GM23338 (cell line): Measurements from ENCODE around the gene WNK1. TPM values are rescaled to one million over a fixed set of nuclear protein-coding genes. Genes with fewer than 3 reads are reported as not detected.

Experiments
- ATAC-seq: fragments of 200-7000 bp; cut with Tn5 transposase; 3 replicates; pipeline ENCODE4 v1.9.1; 2020
- DNase-seq: peaks from one replicate; pipeline ENCODE4 v3.0.0-alpha.2; 2015; ENCODE audit warnings: low spot score
- H2AFZ ChIP-seq: fragments of 200-600 bp; sonication (generic); 2 replicates; pipeline ENCODE4 v1.8.0; 2016; ENCODE audit warnings: antibody characterized with exemption, mild to moderate bottlenecking, moderate library complexity
- H3F3A ChIP-seq: fragments of 200-600 bp; sonication (generic); replicated peaks from 2 replicates; pipeline ENCODE4 v1.8.0; 2017; ENCODE audit warnings: antibody characterized with exemption, mixed run types, low read depth
- H3K27ac ChIP-seq: fragments of 200-600 bp; sonication (generic); 2 replicates; pipeline ENCODE4 v1.6.1; 2016; ENCODE audit warnings: low read depth
- H3K27me3 ChIP-seq: fragments of 200-600 bp; sonication (generic); 2 replicates; pipeline ENCODE4 v1.8.0; 2016; ENCODE audit warnings: mild to moderate bottlenecking, mixed run types, moderate library complexity; ENCODE audit not compliant: insufficient read depth
- H3K36me3 ChIP-seq: fragments of 200-600 bp; sonication (generic); 2 replicates; pipeline ENCODE4 v1.8.0; 2016; ENCODE audit warnings: mild to moderate bottlenecking; ENCODE audit not compliant: insufficient read depth
- H3K4me1 ChIP-seq: fragments of 200-600 bp; sonication (generic); 2 replicates; pipeline ENCODE4 v1.8.0; 2016; ENCODE audit warnings: mild to moderate bottlenecking, moderate library complexity; ENCODE audit not compliant: insufficient read depth
- H3K4me2 ChIP-seq: fragments of 200-600 bp; sonication (generic); 2 replicates; pipeline ENCODE4 v1.7.1; 2017; ENCODE audit warnings: mixed run types
- H3K4me3 ChIP-seq: fragments of 200-600 bp; sonication (generic); 2 replicates; pipeline ENCODE4 v1.6.1; 2016; ENCODE audit warnings: mixed run types
- H3K79me2 ChIP-seq: fragments of 200-600 bp; sonication (generic); replicated peaks from 2 replicates; pipeline ENCODE4 v1.8.0; 2017; ENCODE audit warnings: mild to moderate bottlenecking; ENCODE audit not compliant: insufficient read depth
- H3K9me2 ChIP-seq: fragments of 200-600 bp; sonication (generic); 2 replicates; pipeline ENCODE4 v1.8.0; 2017; ENCODE audit not compliant: insufficient read depth
- H4K20me1 ChIP-seq: fragments of 200-600 bp; sonication (generic); replicated peaks from 2 replicates; pipeline ENCODE4 v1.8.0; 2017; ENCODE audit warnings: mild to moderate bottlenecking; ENCODE audit not compliant: insufficient read depth
- H3K27ac Mint-ChIP-seq: 2 replicates; pipeline ENCODE4 v1.8.0; 2020; ENCODE audit warnings: inconsistent platforms, mild to moderate bottlenecking, moderate library complexity, mixed read lengths
- H3K27me3 Mint-ChIP-seq: 3 replicates; pipeline ENCODE4 v1.8.0; 2022; ENCODE audit warnings: low read depth, mild to moderate bottlenecking, moderate library complexity, mixed read lengths, inconsistent platforms; ENCODE audit not compliant: insufficient read depth, poor library complexity
- H3K36me3 Mint-ChIP-seq: 3 replicates; pipeline ENCODE4 v1.8.0; 2021; ENCODE audit warnings: low read depth, mild to moderate bottlenecking, inconsistent platforms, moderate library complexity, mixed read lengths
- H3K4me1 Mint-ChIP-seq: 3 replicates; pipeline ENCODE4 v1.8.0; 2020; ENCODE audit warnings: mild to moderate bottlenecking, inconsistent platforms, mixed read lengths
- H3K4me3 Mint-ChIP-seq: 3 replicates; pipeline ENCODE4 v1.8.0; 2021; ENCODE audit warnings: moderate library complexity, mild to moderate bottlenecking, inconsistent platforms, mixed read lengths
- H3K9me3 Mint-ChIP-seq: 3 replicates; pipeline ENCODE4 v1.8.0; 2020; ENCODE audit warnings: moderate library complexity, mild to moderate bottlenecking, inconsistent platforms, mixed read lengths
- EZH2 ChIP-seq: fragments of 200-600 bp; sonication (generic); IDR thresholded peaks from one replicate; pipeline ENCODE4 v1.8.0; 2017; ENCODE audit warnings: antibody characterized with exemption, mild to moderate bottlenecking, low read depth; ENCODE audit not compliant: unreplicated experiment
- EZH2phosphoT487 ChIP-seq: fragments of 200-600 bp; sonication (generic); IDR thresholded peaks from one replicate; pipeline ENCODE4 v1.8.1; 2018; ENCODE audit warnings: antibody characterized with exemption; ENCODE audit not compliant: unreplicated experiment
- JUNB ChIP-seq: IDR thresholded peaks from one replicate; pipeline ENCODE4 v1.6.1; 2016; ENCODE audit warnings: antibody characterized with exemption; ENCODE audit not compliant: unreplicated experiment
- NANOG ChIP-seq: IDR thresholded peaks from 2 replicates; pipeline ENCODE4 v1.6.1; 2016; ENCODE audit warnings: antibody characterized with exemption, borderline replicate concordance
- POLR2AphosphoS5 ChIP-seq: IDR thresholded peaks from 2 replicates; pipeline ENCODE4 v1.6.1; 2016; ENCODE audit warnings: antibody characterized with exemption, low read depth
- STAT1 ChIP-seq: IDR thresholded peaks from one replicate; pipeline ENCODE4 v1.6.1; 2016; ENCODE audit warnings: antibody characterized with exemption; ENCODE audit not compliant: unreplicated experiment
- ZNF114 ChIP-seq: fragments of 250-450 bp; sonication (Bioruptor Pico); IDR thresholded peaks from 2 replicates; pipeline ENCODE4 v1.5.0; 2020; ENCODE audit warnings: mild to moderate bottlenecking, moderate library complexity
- ZNF331 ChIP-seq: fragments of 250-450 bp; sonication (Bioruptor Pico); IDR thresholded peaks from 2 replicates; pipeline ENCODE4 v1.5.0; 2020; ENCODE audit warnings: low read depth, mild to moderate bottlenecking, moderate library complexity
- ZNF462 ChIP-seq: fragments of 250-450 bp; sonication (Bioruptor Pico); IDR thresholded peaks from 2 replicates; pipeline ENCODE4 v1.5.0; 2020; ENCODE audit warnings: mild to moderate bottlenecking, moderate library complexity
- polyA plus RNA-seq: library from polyadenylated mRNA; unstranded; fragments of >200 nt; fragmentation: Nextera tagmentation; extraction: Ambion mirVana; gene quantifications from 2 replicates; pipeline ENCODE4 v1.2.1, GENCODE V29; 2016
- total RNA-seq: library from RNA; depleted of rRNA; stranded (reverse); fragments of >200 nt; shearing (Covaris generic); gene quantifications from 2 replicates; pipeline ENCODE4 v1.2.3, GENCODE V29; 2014
- TF ChIP-seq, protein P1 (sequence below): IDR thresholded peaks from 2 replicates; pipeline ENCODE4 v1.6.1; 2016; ENCODE audit warnings: antibody characterized with exemption
- TF ChIP-seq, protein P2 (sequence below), 2 experiments: fragments of 200-600 bp in 1 of 2; sonication (generic) in 1 of 2; conservative IDR thresholded peaks; 2 replicates each; pipeline versions ENCODE4 v1.5.1 to v1.6.1; 2016 to 2017; ENCODE audit warnings: antibody characterized with exemption in 2 of 2, low read depth in 2 of 2, mild to moderate bottlenecking in 2 of 2, moderate library complexity in 1 of 2

WNK1 gene
- total and polyA plus RNA-seq, 2 experiments from 2014 or later = 86.8 to 114 TPM

GRCh38 chr12:922285-922684 lies 169.9 kb downstream of the WNK1 start (continued):
- TF ChIP-seq, protein P1, sequence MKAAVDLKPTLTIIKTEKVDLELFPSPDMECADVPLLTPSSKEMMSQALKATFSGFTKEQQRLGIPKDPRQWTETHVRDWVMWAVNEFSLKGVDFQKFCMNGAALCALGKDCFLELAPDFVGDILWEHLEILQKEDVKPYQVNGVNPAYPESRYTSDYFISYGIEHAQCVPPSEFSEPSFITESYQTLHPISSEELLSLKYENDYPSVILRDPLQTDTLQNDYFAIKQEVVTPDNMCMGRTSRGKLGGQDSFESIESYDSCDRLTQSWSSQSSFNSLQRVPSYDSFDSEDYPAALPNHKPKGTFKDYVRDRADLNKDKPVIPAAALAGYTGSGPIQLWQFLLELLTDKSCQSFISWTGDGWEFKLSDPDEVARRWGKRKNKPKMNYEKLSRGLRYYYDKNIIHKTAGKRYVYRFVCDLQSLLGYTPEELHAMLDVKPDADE = no peak
- TF ChIP-seq JUNB (no peak), EZH2phosphoT487 (no peak), EZH2 (no peak)
- TF ChIP-seq, protein P2, sequence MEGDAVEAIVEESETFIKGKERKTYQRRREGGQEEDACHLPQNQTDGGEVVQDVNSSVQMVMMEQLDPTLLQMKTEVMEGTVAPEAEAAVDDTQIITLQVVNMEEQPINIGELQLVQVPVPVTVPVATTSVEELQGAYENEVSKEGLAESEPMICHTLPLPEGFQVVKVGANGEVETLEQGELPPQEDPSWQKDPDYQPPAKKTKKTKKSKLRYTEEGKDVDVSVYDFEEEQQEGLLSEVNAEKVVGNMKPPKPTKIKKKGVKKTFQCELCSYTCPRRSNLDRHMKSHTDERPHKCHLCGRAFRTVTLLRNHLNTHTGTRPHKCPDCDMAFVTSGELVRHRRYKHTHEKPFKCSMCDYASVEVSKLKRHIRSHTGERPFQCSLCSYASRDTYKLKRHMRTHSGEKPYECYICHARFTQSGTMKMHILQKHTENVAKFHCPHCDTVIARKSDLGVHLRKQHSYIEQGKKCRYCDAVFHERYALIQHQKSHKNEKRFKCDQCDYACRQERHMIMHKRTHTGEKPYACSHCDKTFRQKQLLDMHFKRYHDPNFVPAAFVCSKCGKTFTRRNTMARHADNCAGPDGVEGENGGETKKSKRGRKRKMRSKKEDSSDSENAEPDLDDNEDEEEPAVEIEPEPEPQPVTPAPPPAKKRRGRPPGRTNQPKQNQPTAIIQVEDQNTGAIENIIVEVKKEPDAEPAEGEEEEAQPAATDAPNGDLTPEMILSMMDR (conservative IDR thresholded peaks at IDR 0.05; ENCODE audit: low read depth in 2 of 2) = no peak

GRCh38 chr12:926641-927040 lies 174.3 kb downstream of the WNK1 start:
- Histone ChIP-seq H3K27ac (no peak overlapping the region), H3K36me3 (peaks cover 22% of the 10 kb centered on the region), H3K4me1 (no peaks in the 10 kb centered on the region), H3K4me3 (no peak overlapping the region), H3K79me2 (no peaks in the 10 kb centered on the region), H3F3A (0 out of 2 replicates have a peak, but pooled peaks cover 3% of the 10 kb centered on the region), H3K27me3 (no peaks in the 10 kb centered on the region), H4K20me1 (no peaks in the 10 kb centered on the region; the same call in 1 of the 2 replicates), H2AFZ (no peak overlapping the region), H3K9me2 (no peaks in the 10 kb centered on the region), H3K4me2 (no peak overlapping the region)
- Mint-ChIP-seq H3K27me3 (no peaks in the 10 kb centered on the region), H3K4me3 (no peak overlapping the region), H3K9me3 (no peaks in the 10 kb centered on the region), H3K27ac (no peak overlapping the region), H3K36me3 (peaks cover 79% of the 10 kb centered on the region), H3K4me1 (no peaks in the 10 kb centered on the region)
- ATAC-seq = no peak
- no peak for DNase-seq
- no peak for TF ChIP-seq ZNF331 (CRISPR knock-in tag)
- TF ChIP-seq ZNF114 (CRISPR knock-in tag) = no peak
- TF ChIP-seq EZH2phosphoT487 = no peak
- no peak for TF ChIP-seq NANOG
- no peak for TF ChIP-seq STAT1

- H3K27ac Mint-ChIP-seq = no peak overlapping the region
- ATAC-seq (no peak), DNase-seq (no peak)
- H3K27ac ChIP-seq = no peak overlapping the region
- no peak overlapping the region for H3K4me3 ChIP-seq
- peaks cover 2% of the 10 kb centered on the region for H3K27me3 Mint-ChIP-seq
- H3K27me3 ChIP-seq = no peaks in the 10 kb centered on the region
- no peaks in the 10 kb centered on the region for H3K4me1 Mint-ChIP-seq
- H2AFZ ChIP-seq = no peak overlapping the region
- H3K36me3 Mint-ChIP-seq = peaks cover 59% of the 10 kb centered on the region
- H3K36me3 ChIP-seq = peaks cover 19% of the 10 kb centered on the region
- no peaks in the 10 kb centered on the region for H3F3A ChIP-seq
- H4K20me1 ChIP-seq = peaks cover under 1% of the 10 kb centered on the region; the same call in 1 of the 2 replicates
- H3K9me3 Mint-ChIP-seq = no peaks in the 10 kb centered on the region; the same call in 2 of the 3 replicates
- H3K4me2 ChIP-seq = no peak overlapping the region
- no peak overlapping the region for H3K4me3 Mint-ChIP-seq
- no peaks in the 10 kb centered on the region for H3K79me2 ChIP-seq
- no peaks in the 10 kb centered on the region for H3K9me2 ChIP-seq
- H3K4me1 ChIP-seq = no peaks in the 10 kb centered on the region
- TF ChIP-seq EZH2phosphoT487 = no peak
- TF ChIP-seq ZNF462 (CRISPR knock-in tag) = no peak
- TF ChIP-seq POLR2AphosphoS5 = no peak
- no peak for TF ChIP-seq STAT1
- TF ChIP-seq ZNF331 (CRISPR knock-in tag) = no peak
These were observed 178.7 kb downstream of the WNK1 start for GRCh38 chr12:931060-931459.
